Measurements from ENCODE around the gene GLDC.

DNA sequence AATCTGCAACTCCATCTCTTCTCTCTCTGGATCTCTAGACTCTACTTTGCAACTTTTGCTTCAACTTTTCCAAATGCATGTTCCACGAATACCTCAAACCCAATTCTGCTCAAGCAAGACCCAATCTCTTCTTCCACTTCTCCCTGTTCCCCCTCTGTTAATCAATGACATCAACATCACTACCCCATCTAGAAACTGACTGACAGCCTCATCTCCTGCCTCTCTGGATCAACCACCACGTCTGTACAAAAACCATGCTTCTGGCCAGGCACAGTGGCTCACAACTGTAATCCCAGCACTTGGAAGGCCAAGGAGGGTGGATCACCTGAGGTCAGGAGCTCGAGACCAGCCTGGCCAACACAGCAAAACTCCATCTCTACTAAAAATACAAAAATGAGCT is 12.2 kb downstream of the GLDC start:
- TF ChIP-seq, protein P1, sequence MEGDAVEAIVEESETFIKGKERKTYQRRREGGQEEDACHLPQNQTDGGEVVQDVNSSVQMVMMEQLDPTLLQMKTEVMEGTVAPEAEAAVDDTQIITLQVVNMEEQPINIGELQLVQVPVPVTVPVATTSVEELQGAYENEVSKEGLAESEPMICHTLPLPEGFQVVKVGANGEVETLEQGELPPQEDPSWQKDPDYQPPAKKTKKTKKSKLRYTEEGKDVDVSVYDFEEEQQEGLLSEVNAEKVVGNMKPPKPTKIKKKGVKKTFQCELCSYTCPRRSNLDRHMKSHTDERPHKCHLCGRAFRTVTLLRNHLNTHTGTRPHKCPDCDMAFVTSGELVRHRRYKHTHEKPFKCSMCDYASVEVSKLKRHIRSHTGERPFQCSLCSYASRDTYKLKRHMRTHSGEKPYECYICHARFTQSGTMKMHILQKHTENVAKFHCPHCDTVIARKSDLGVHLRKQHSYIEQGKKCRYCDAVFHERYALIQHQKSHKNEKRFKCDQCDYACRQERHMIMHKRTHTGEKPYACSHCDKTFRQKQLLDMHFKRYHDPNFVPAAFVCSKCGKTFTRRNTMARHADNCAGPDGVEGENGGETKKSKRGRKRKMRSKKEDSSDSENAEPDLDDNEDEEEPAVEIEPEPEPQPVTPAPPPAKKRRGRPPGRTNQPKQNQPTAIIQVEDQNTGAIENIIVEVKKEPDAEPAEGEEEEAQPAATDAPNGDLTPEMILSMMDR (IDR thresholded peaks at IDR 0.05; ENCODE audit: low read length) = no peak
- no peak for TF ChIP-seq EZH2 (optimal IDR thresholded peaks at IDR 0.05; ENCODE audit: low read depth, low read length)

Measured in MM.1S (cell line).